Activated gamma-delta T cell treated with Interleukin-2 at 50 U/mL for 16 hours (primary cell): ENCODE results near the gene RHOXF1.
"Not testable (repeated sequence)": the region's sequence is repeated elsewhere in the genome, so short reads cannot be mapped to it uniquely, and the experiment has no call there.

Source experiments
- DNase-seq: peaks from one replicate; pipeline ENCODE4 v3.0.0-alpha.2; 2020

The RHOXF1 gene, protein sequence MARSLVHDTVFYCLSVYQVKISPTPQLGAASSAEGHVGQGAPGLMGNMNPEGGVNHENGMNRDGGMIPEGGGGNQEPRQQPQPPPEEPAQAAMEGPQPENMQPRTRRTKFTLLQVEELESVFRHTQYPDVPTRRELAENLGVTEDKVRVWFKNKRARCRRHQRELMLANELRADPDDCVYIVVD

DNA sequence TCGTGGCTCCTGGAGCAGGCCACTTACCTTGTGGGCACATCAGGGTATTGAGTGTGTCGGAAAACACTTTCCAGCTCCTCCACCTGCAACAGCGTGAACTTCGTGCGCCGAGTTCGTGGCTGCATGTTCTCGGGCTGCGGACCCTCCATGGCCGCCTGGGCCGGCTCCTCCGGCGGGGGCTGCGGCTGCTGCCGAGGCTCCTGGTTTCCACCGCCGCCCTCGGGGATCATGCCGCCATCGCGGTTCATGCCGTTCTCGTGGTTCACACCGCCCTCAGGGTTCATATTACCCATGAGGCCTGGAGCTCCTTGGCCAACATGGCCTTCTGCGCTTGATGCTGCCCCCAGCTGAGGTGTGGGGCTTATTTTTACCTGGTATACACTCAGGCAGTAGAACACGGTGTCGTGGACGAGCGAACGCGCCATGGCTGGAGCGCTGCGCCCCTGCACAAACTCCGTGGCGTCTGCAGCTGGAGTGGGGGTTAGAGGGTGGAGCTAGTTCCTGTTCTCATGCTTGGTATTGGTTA, at the start of gene RHOXF1:
Gene RHOXF1 (minus strand): TSS at position 476 of the 526 bp plus-strand sequence. CDS start 51 bp downstream, at position 425.
- DNase-seq = no peak

DNA sequence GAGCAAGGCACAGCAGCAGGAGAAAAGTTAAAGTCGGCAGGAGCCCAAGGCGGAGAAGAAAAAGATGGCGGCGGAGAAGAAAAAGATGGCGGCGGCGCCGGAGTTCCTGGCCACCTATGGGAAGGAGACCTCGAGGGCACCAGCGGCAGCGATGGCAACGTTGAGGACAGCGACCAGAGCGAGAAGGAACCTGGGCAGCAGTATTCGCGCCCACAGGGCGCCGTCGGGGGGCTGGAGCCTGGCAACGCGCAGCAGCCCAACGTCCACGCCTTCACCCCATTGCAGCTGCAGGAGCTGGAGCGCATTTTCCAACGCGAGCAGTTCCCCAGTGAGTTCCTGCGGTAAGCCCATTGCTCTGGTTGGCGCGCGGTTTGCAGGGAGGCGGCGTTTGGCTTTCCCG, 43.4 kb upstream of the RHOXF1 start:
- not testable (repeated sequence) for DNase-seq

DNA sequence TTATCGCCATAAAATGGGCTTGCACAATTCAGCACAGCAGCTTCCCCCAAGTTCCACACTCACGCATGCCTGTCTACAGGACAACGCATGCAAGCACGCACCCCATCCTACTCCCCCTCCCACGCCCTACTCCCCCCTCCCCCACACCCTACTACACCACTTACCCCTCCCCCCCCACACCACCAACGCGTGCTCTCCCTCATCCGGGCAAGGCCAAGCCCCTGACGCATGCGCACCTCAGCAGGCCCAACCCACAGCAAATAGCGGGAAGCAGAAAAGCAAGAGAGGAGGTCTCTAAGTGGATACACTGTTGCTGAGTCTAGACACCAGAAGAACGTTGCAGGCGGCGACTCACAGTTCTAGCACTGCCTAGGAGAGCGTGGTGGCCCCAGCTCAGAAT, 42.6 kb upstream of the RHOXF1 start, which contains the start of gene RHOXF2:
Gene RHOXF2 (plus strand): TSS at position 301 of the 400 bp plus-strand sequence. CDS start 138 bp downstream, outside the sequence.
- DNase-seq = not testable (repeated sequence)

DNA sequence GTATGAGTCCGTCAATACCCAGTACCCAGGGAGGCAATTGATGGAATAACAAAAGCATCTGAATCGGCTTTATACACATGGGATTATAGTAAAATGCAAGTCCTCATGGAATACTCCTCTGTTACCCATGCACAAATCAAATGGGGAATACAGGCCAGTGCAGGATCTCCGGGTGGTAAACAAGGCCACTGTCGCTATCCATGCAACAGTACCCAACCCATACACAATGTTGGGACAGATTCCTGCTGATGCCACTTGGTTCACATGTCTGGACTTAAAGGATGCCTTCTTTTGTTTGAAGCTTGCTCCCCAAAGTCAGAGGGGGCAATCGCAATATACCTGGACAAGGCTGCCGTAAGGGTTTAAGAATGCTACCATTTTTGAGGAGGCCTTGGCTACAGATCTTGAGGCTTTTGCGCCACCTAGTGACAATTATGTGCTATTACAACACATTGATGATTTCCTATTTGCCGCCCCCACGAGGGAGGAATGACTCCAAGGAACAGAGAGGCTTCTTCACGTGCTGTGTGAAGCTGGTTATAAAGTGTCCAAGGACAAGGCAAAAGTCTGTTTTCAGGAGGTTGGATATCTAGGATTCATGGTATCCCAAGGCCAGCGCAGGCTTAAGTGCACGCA, 34.5 kb upstream of the RHOXF1 start:
- DNase-seq = not testable (repeated sequence)

- no peak for DNase-seq
These were observed 31.8 kb upstream of the RHOXF1 start for GRCh38 chrX:120147537-120147936.

GRCh38 chrX:120146323-120146722, 30.6 kb upstream of the RHOXF1 start:
- DNase-seq = not testable (repeated sequence)

- DNase-seq = no peak
These were observed 29.7 kb upstream of the RHOXF1 start for GRCh38 chrX:120145295-120145925.

GRCh38 chrX:120144178-120144844, 28.6 kb upstream of the RHOXF1 start:
- DNase-seq = no peak

GRCh38 chrX:120140293-120140981, 24.7 kb upstream of the RHOXF1 start:
- no peak for DNase-seq

DNA sequence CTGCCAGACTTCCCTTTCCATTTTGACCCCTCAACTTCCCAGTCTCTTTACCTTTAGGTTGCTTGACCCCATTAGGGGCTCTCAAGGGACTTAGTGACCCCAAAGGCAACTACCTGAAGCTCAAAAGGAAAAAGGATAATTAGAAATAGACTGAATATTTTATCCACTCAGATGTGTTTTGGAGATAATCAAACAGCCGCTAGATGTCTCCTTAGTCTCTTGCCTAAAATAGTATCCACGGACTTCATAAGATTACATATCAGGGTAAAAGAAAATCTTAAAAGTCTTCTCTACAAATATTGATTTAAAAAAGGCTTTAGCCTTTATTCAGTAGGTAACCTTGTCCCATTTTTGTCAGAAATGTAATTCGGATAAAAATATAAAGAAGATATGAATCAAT, 21.7 kb upstream of the RHOXF1 start:
- no peak for DNase-seq

GRCh38 chrX:120136840-120137239, 21.1 kb upstream of the RHOXF1 start:
- DNase-seq = no peak

DNA sequence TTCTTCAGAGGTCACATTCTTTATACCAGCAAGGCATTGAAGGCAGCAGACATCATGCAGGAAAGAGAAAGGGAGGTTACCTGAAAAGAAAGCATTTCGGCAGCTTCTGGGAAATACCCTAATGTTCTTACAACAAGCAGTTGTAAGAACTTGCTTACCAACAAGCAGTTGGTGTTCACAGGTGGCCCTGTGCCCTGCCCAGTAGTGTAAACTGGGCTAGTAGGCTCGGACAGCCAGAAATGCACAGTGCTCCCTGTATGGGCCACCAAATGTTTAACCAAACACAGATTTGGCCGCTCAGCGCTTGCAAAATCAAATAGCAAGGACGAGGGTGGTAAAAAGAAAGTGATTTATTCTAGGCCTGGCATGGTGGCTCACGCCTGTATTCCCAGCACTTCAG, 20.4 kb upstream of the RHOXF1 start:
- no peak for DNase-seq

DNA sequence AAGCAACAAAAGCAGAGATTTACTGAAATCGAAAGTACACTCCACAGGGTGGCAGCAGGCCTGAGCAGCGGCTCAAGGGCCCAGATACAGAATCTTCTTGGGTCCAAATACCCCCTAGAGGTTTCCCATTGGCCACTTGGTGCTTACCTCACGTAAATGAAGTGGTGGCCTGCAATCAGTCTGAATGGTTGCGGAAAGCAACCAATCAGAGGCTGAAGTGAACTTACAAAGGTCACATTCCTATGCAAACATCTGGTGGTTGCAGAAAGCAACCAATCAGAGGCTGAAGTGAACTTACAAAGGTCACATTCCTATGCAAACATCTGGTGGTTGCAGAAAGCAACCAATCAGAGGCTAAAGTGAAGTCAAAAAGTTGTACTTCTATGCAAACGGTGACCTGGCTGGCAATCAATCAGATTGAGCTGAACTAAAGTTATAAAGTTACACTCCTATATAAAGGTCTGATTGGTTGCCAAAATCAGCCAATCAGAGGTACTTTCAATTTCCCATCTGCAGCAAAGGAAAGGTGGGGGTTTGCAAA, 12.7 kb upstream of the RHOXF1 start:
- not testable (repeated sequence) for DNase-seq

DNA sequence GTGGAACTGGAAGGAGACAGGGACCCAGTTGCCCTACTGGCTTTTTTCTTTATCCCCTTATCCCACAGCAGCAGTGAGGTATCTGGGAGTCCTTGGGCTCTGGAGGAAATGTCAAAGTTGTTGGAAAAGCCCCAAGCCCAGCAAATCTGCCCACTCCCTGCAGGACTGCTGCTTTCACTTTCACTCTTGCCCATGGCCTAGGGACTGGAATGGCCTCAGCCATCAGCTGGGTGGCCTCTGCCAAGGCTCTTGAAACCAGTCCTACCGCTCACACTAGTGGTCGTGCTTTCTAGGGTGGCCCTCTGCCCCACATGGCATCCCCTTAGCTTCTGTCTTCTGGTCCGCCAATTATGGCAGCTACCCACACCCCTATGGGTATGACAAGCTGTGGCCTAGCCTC, 9.7 kb upstream of the RHOXF1 start:
- DNase-seq = no peak

- no peak for DNase-seq
These were observed 4.5 kb upstream of the RHOXF1 start for GRCh38 chrX:120120223-120120622.

GRCh38 chrX:120111611-120112010, 4.1 kb downstream of the RHOXF1 start:
- DNase-seq = no peak

- DNase-seq = no peak
These were observed 6.3 kb downstream of the RHOXF1 start for GRCh38 chrX:120109378-120109777.

- not testable (repeated sequence) for DNase-seq
These were observed 11.0 kb downstream of the RHOXF1 start for GRCh38 chrX:120104707-120105106.

- not testable (repeated sequence) for DNase-seq
These were observed 14.7 kb downstream of the RHOXF1 start for GRCh38 chrX:120101057-120101456.

GRCh38 chrX:120090208-120090607, 25.5 kb downstream of the RHOXF1 start:
- no peak for DNase-seq

DNA sequence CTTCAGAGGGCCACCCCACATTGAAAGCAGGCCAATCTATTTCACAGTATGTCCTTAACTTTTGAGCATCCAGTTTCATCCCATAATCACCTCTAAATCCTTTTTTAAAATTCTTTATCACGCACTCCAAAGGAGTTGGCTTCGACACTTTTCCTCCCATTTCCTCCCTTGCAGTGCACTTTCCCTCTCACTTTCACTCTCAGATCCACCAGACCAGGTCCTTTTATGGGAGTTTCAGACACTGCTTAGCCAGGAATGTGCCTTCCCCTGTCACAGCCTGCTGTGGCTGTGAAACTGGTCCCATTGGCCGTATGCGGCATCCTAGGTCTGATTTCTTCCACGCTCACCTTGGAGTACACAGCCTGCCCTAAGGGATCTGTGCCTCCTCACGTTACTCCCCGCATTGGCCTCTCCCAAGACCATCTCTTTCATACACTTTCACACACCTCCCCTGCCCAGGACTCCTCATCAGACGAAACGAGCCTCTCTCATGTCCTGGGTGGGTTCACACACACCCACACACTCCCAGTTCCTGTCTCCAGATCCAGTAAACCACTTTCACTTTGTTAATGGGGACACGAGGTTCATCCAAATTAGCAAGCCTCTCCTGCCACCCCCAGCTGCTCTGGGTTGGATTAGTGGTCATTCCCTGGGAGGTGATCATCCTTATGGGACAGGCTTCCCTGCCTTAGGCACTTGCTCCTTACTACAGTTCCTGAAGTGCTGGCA, 28.3 kb downstream of the RHOXF1 start:
- DNase-seq = no peak
